Mesenchymal stem cell (in vitro differentiated cells and primary cell): ENCODE results near the gene ST6GAL2. TPM values are rescaled to one million over a fixed set of nuclear protein-coding genes. Genes with fewer than 3 reads are reported as not detected.

Source experiments
- DNase-seq: peaks from one replicate; pipeline ENCODE4 v3.0.0-alpha.2; 2013
- H2AFZ ChIP-seq: one replicate; pipeline ENCODE4 v1.6.1; 2013; ENCODE audit warnings: low read depth, mild to moderate bottlenecking, control low read depth, inconsistent platforms, low read length, moderate library complexity
- H2AK5ac ChIP-seq: 2 replicates; pipeline ENCODE4 v1.6.1; 2013; ENCODE audit warnings: low read length, moderate library complexity, mild to moderate bottlenecking, inconsistent platforms; ENCODE audit not compliant: severe bottlenecking
- H2BK120ac ChIP-seq: one replicate; pipeline ENCODE4 v1.6.1; 2013; ENCODE audit warnings: low read depth, mild to moderate bottlenecking, inconsistent platforms, low read length, moderate library complexity
- H2BK12ac ChIP-seq, 2 experiments: one replicate each; pipeline ENCODE4 v1.6.1; 2013; ENCODE audit warnings: inconsistent platforms in 2 of 2, low read length in 2 of 2, mild to moderate bottlenecking in 2 of 2, moderate library complexity in 2 of 2, control low read depth in 1 of 2
- H2BK15ac ChIP-seq: one replicate; pipeline ENCODE4 v1.6.1; 2013; ENCODE audit warnings: mild to moderate bottlenecking, low read depth, inconsistent platforms; ENCODE audit not compliant: poor library complexity, severe bottlenecking
- H2BK5ac ChIP-seq: 2 replicates; pipeline ENCODE4 v1.6.1; 2013; ENCODE audit warnings: low read depth, mild to moderate bottlenecking, low read length, control low read depth, inconsistent platforms; ENCODE audit not compliant: poor library complexity, severe bottlenecking
- H3K14ac ChIP-seq, 2 experiments: one replicate each; pipeline ENCODE4 v1.6.1; 2013; ENCODE audit warnings: inconsistent platforms in 2 of 2, low read length in 2 of 2, control low read depth in 1 of 2, mild to moderate bottlenecking in 1 of 2, moderate library complexity in 1 of 2
- H3K18ac ChIP-seq, 2 experiments: one replicate each; pipeline ENCODE4 v1.6.1; 2013; ENCODE audit warnings: inconsistent platforms in 2 of 2, low read length in 2 of 2, control low read depth in 1 of 2, low read depth in 1 of 2, mild to moderate bottlenecking in 1 of 2
- H3K23ac ChIP-seq, 2 experiments: one replicate each; pipeline ENCODE4 v1.6.1; 2013; ENCODE audit warnings: inconsistent platforms in 2 of 2, low read length in 2 of 2, mild to moderate bottlenecking in 2 of 2, moderate library complexity in 2 of 2, control low read depth in 1 of 2
- H3K27ac ChIP-seq: 2 replicates; pipeline ENCODE4 v1.5.1; 2013; ENCODE audit warnings: mild to moderate bottlenecking, moderate library complexity, low read length, control low read depth, inconsistent platforms; ENCODE audit not compliant: poor library complexity, severe bottlenecking
- H3K27me3 ChIP-seq, 2 experiments: 2 replicates each; pipeline versions ENCODE4 v1.6.1 to v1.7.0; 2013; ENCODE audit warnings: low read length in 2 of 2, mild to moderate bottlenecking in 2 of 2, moderate library complexity in 2 of 2, control low read depth in 1 of 2, inconsistent platforms in 1 of 2; ENCODE audit not compliant: control insufficient read depth in 1 of 2, insufficient read depth in 1 of 2
- H3K36me3 ChIP-seq, 2 experiments: 2 replicates each; pipeline versions ENCODE4 v1.6.1 to v1.7.0; 2013; ENCODE audit warnings: low read length in 2 of 2, control low read depth in 1 of 2, inconsistent platforms in 1 of 2, low read depth in 1 of 2, mild to moderate bottlenecking in 1 of 2; ENCODE audit not compliant: insufficient read depth in 2 of 2, control insufficient read depth in 1 of 2
- H3K4ac ChIP-seq, 2 experiments: one replicate each; pipeline ENCODE4 v1.6.1; 2013; ENCODE audit warnings: inconsistent platforms in 2 of 2, low read length in 2 of 2, mild to moderate bottlenecking in 2 of 2, moderate library complexity in 2 of 2, control low read depth in 1 of 2, low read depth in 1 of 2
- H3K4me1 ChIP-seq: 2 replicates; pipeline ENCODE4 v1.6.1; 2013; ENCODE audit warnings: low read depth, low read length, control low read depth; ENCODE audit not compliant: control insufficient read depth, insufficient read depth
- H3K4me2 ChIP-seq: 2 replicates; pipeline ENCODE4 v1.6.1; 2013; ENCODE audit warnings: low read length, mild to moderate bottlenecking, inconsistent platforms; ENCODE audit not compliant: poor library complexity, severe bottlenecking
- H3K4me3 ChIP-seq, 2 experiments: 2 replicates each; pipeline versions ENCODE4 v1.5.1 to v1.7.0; 2013; ENCODE audit warnings: low read length in 2 of 2, mild to moderate bottlenecking in 2 of 2, control low read depth in 1 of 2, low read depth in 1 of 2; ENCODE audit not compliant: insufficient read depth in 1 of 2
- H3K79me1 ChIP-seq: replicated peaks from 2 replicates; pipeline ENCODE4 v1.6.1; 2013; ENCODE audit warnings: mild to moderate bottlenecking, control low read depth, low read length, inconsistent platforms; ENCODE audit not compliant: poor library complexity, severe bottlenecking
- H3K9ac ChIP-seq: 2 replicates; pipeline ENCODE4 v1.7.0; 2013; ENCODE audit warnings: mild to moderate bottlenecking, low read length, moderate library complexity
- H3K9me3 ChIP-seq: 2 replicates; pipeline ENCODE4 v1.7.0; 2013; ENCODE audit warnings: mild to moderate bottlenecking, low read length; ENCODE audit not compliant: control insufficient read depth
- H4K8ac ChIP-seq: one replicate; pipeline ENCODE4 v1.6.1; 2013; ENCODE audit warnings: inconsistent platforms, mild to moderate bottlenecking, low read length, moderate library complexity
- H4K91ac ChIP-seq: one replicate; pipeline ENCODE4 v1.6.1; 2013; ENCODE audit warnings: mild to moderate bottlenecking, low read length, inconsistent platforms
- WGBS: methylation state at CpG from one replicate; pipeline ENCODE4 v1.1.7; 2013; ENCODE audit warnings: mixed read lengths; 5-methylcytosine and 5-hydroxymethylcytosine counted together
- polyA plus RNA-seq, 2 experiments: library from polyadenylated mRNA; stranded (reverse); fragments of 200-250 nt; gene quantifications; one replicate each; pipeline ENCODE4 v1.2.3, GENCODE V29; 2013

The ST6GAL2 gene
- polyA plus RNA-seq (2013, experiment 1 of 2), result 0.11 TPM
- 0.08 TPM for polyA plus RNA-seq (2013, experiment 2 of 2)

- Histone ChIP-seq H2BK15ac (no peak within 1 kb of the TSS), H3K14ac (no peak within 1 kb of the TSS), H3K36me3 (no peaks in the 10 kb centered on the region), H3K18ac (no peak within 1 kb of the TSS), H2AFZ (no peak within 1 kb of the TSS), H3K4ac (no peak within 1 kb of the TSS), H3K27me3 (peaks cover 0 to 66% of the 10 kb centered on the region in 2 experiments), H3K9me3 (no peaks in the 10 kb centered on the region), H3K4me1 (peaks cover 7% of the 10 kb centered on the region), H4K91ac (no peak within 1 kb of the TSS), H3K23ac (no peak within 1 kb of the TSS), H4K8ac (no peak within 1 kb of the TSS), H2AK5ac (no peak within 1 kb of the TSS), H3K79me1 (peaks cover 7% of the 10 kb centered on the region), H2BK120ac (no peak within 1 kb of the TSS), H3K9ac (no peak within 1 kb of the TSS), H2BK5ac (peak within 1 kb of the TSS; percentile 36), H2BK12ac (no peak within 1 kb of the TSS), H3K4me3 (peak within 1 kb of the TSS; percentile 49 to 87), H3K27ac (peak within 1 kb of the TSS; percentile 25), H3K4me2 (peak within 1 kb of the TSS; percentile 98)
- peak; percentile 9 for DNase-seq
- 1% methylated on average over 108 of the region's 118 CpGs for WGBS
Observed at GRCh38 chr2:106885971-106886915, at the start of gene ST6GAL2. Gene ST6GAL2, minus strand, starts transcription at chr2:106886167. Its CDS starts 42,190 bp downstream, at chr2:106843977.

GRCh38 chr2:106932644-106933043 is 46.7 kb upstream of the ST6GAL2 start:
- WGBS, result 50% methylated on average over 2 of the region's 3 CpGs
- H3K23ac ChIP-seq, result no peak overlapping the region
- H3K36me3 ChIP-seq, result no peaks in the 10 kb centered on the region
- H2BK12ac ChIP-seq, result no peak overlapping the region
- no peak overlapping the region for H3K18ac ChIP-seq
- no peak overlapping the region for H2BK5ac ChIP-seq
- no peak overlapping the region for H3K27ac ChIP-seq
- no peak overlapping the region for H2BK15ac ChIP-seq
- no peak overlapping the region for H3K4ac ChIP-seq
- no peak overlapping the region for H3K4me3 ChIP-seq
- H2BK120ac ChIP-seq, result no peak overlapping the region
- no peaks in the 10 kb centered on the region for H3K79me1 ChIP-seq
- H3K9me3 ChIP-seq, result peaks cover 8% of the 10 kb centered on the region
- H3K9ac ChIP-seq, result no peak overlapping the region
- no peak overlapping the region for H2AFZ ChIP-seq
- no peak overlapping the region for H4K91ac ChIP-seq
- H3K14ac ChIP-seq, result no peak overlapping the region
- H3K4me1 ChIP-seq, result no peaks in the 10 kb centered on the region
- no peak overlapping the region for H4K8ac ChIP-seq
- no peak overlapping the region for H2AK5ac ChIP-seq
- H3K4me2 ChIP-seq, result no peak overlapping the region
- no peaks in the 10 kb centered on the region for H3K27me3 ChIP-seq
- DNase-seq, result no peak

- no peaks in the 10 kb centered on the region for H3K36me3 ChIP-seq
- H3K4me1 ChIP-seq, result no peaks in the 10 kb centered on the region
- no peaks in the 10 kb centered on the region for H3K27me3 ChIP-seq
- no peak overlapping the region for H2AFZ ChIP-seq
- H3K18ac ChIP-seq, result no peak overlapping the region
- no peak overlapping the region for H3K4ac ChIP-seq
- H3K9ac ChIP-seq, result no peak overlapping the region
- H2BK5ac ChIP-seq, result no peak overlapping the region
- H2BK15ac ChIP-seq, result no peak overlapping the region
- no peak overlapping the region for H3K4me2 ChIP-seq
- DNase-seq, result no peak
- no peak overlapping the region for H3K23ac ChIP-seq
- no peak overlapping the region for H3K4me3 ChIP-seq
- no peak overlapping the region for H2AK5ac ChIP-seq
- no peak overlapping the region for H4K91ac ChIP-seq
- H3K27ac ChIP-seq, result no peak overlapping the region
- H4K8ac ChIP-seq, result no peak overlapping the region
- peaks cover 14% of the 10 kb centered on the region for H3K9me3 ChIP-seq
- H2BK12ac ChIP-seq, result no peak overlapping the region
- H3K79me1 ChIP-seq, result no peaks in the 10 kb centered on the region
- H3K14ac ChIP-seq, result no peak overlapping the region
- 87% methylated on average over 5 of the region's 5 CpGs for WGBS
- no peak overlapping the region for H2BK120ac ChIP-seq
Observed at GRCh38 chr2:106931717-106932335, 45.9 kb upstream of the ST6GAL2 start.

GRCh38 chr2:106921451-106921850 is 35.5 kb upstream of the ST6GAL2 start:
- Histone ChIP-seq H3K4me2 (no peak overlapping the region), H3K23ac (no peak overlapping the region), H2AFZ (no peak overlapping the region), H3K36me3 (no peaks in the 10 kb centered on the region), H3K9me3 (peaks cover 20% of the 10 kb centered on the region), H3K27ac (no peak overlapping the region), H3K4me3 (no peak overlapping the region), H2BK5ac (no peak overlapping the region), H2BK15ac (no peak overlapping the region), H3K18ac (no peak overlapping the region), H3K4me1 (no peaks in the 10 kb centered on the region), H4K91ac (no peak overlapping the region), H3K9ac (no peak overlapping the region), H2AK5ac (no peak overlapping the region), H3K14ac (no peak overlapping the region), H3K27me3 (no peaks in the 10 kb centered on the region), H2BK12ac (no peak overlapping the region), H3K79me1 (no peaks in the 10 kb centered on the region), H2BK120ac (no peak overlapping the region), H4K8ac (no peak overlapping the region), H3K4ac (no peak overlapping the region)
- DNase-seq, result no peak
- WGBS, result 81% methylated on average over 1 of the region's 1 CpG
